ENCODE data around the gene CNN3.

CNN3 gene

GRCh38 chr1:94921977-94922376 is 4.9 kb downstream of the CNN3 start:
- no peak for DNase-seq

GRCh38 chr1:94920061-94920460 is 6.8 kb downstream of the CNN3 start:
- no peak for DNase-seq

GRCh38 chr1:94919241-94920030 is 7.5 kb downstream of the CNN3 start:
- peak; percentile 32 for DNase-seq

- DNase-seq = no peak
Measured at GRCh38 chr1:94917251-94917650, 9.7 kb downstream of the CNN3 start.

- no peak for DNase-seq
Measured at GRCh38 chr1:94912263-94913184, 14.4 kb downstream of the CNN3 start.

- DNase-seq = no peak
Measured at GRCh38 chr1:94909486-94909885, 17.4 kb downstream of the CNN3 start.

- no peak for DNase-seq
Measured at GRCh38 chr1:94908965-94909364, 17.9 kb downstream of the CNN3 start.

GRCh38 chr1:94908190-94908589 is 18.7 kb downstream of the CNN3 start:
- DNase-seq = no peak

GRCh38 chr1:94907136-94907535 is 19.8 kb downstream of the CNN3 start:
- DNase-seq = no peak

- no peak for DNase-seq
Measured at GRCh38 chr1:94906382-94906781, 20.5 kb downstream of the CNN3 start.

- no peak for DNase-seq
Measured at GRCh38 chr1:94905207-94905606, 21.7 kb downstream of the CNN3 start.

- no peak for DNase-seq
Measured at GRCh38 chr1:94903280-94904009, 23.5 kb downstream of the CNN3 start.

GRCh38 chr1:94901841-94902240 is 25.1 kb downstream of the CNN3 start:
- DNase-seq = no peak

GRCh38 chr1:94899756-94900155 is 27.2 kb downstream of the CNN3 start:
- no peak for DNase-seq

GRCh38 chr1:94898491-94899385 is 28.2 kb downstream of the CNN3 start:
- no peak for DNase-seq

GRCh38 chr1:94895518-94895917 is 31.4 kb downstream of the CNN3 start:
- DNase-seq = no peak

GRCh38 chr1:94894630-94895029 is 32.3 kb downstream of the CNN3 start:
- no peak for DNase-seq

- DNase-seq = no peak
Measured at GRCh38 chr1:94892604-94893254, 34.2 kb downstream of the CNN3 start.

GRCh38 chr1:94888201-94888600 is 38.7 kb downstream of the CNN3 start:
- DNase-seq = no peak

- DNase-seq = no peak
Measured at GRCh38 chr1:94887603-94888171, 39.2 kb downstream of the CNN3 start.

- DNase-seq = no peak
Measured at GRCh38 chr1:94887106-94887505, 39.8 kb downstream of the CNN3 start.
